Fibroblast of lung (primary cell): ENCODE data around the gene SDK1.

ENCODE experiments used
- EZH2 ChIP-seq: IDR thresholded peaks from 2 replicates; pipeline ENCODE4 v1.5.1; 2012; ENCODE audit warnings: low read length, control low read depth, mild to moderate bottlenecking; ENCODE audit errors: missing control alignments
- TF ChIP-seq, protein P1 (sequence below), 2 donors: IDR thresholded peaks in 1 of 2; conservative IDR thresholded peaks in 1 of 2; 1 replicate in 1 of 2; 2 replicates in 1 of 2; pipeline ENCODE4 v1.5.1; 2011 to 2012; ENCODE audit warnings: low read length in 2 of 2, control low read depth in 1 of 2, inconsistent platforms in 1 of 2, low read depth in 1 of 2, mild to moderate bottlenecking in 1 of 2

DNA sequence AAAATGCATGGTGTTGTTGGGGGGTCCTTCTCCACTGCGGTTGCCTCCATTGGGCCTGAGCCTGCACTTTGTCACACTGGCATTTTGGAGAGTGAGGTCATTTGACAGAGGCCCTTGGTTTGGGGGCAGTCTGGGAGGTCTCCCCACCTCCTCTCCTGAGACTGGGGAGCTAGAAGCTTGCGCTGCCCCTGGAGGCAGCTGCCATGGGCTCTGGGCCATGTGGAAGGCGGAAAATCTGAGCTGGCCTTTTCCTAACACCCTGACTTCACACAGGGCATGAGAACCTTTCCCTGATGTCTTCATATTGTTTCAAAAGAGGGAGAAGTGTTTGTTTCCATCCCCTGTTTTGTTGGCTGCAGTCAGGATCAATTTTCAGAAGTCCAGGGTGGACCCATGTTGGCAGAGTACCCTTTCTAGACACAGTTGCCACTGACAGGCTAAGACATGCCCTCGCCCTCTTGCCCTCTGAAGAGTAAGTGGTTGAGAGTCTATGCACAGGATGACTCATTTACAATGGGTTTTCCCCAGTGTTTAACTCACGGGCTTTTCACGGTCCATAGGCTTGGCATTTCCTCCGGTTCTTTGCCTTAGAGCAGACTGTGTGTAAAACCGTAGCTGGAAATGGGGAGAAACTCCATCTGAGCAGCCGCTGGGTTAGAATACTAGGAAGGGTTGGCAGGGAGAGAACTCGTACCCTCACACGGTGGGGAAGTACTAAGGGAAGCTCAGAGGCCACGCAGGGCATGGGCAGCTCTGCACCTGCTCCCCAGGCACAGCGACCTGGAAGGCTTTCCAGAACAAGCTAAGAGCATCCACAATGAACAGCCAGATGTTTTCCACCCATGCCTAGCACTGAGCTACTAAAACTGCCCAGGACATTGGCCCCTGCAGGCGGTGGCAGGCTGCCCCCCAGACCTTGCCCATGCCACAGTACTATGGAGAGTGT, 655.0 kb downstream of the SDK1 start:
- TF ChIP-seq, protein P1, sequence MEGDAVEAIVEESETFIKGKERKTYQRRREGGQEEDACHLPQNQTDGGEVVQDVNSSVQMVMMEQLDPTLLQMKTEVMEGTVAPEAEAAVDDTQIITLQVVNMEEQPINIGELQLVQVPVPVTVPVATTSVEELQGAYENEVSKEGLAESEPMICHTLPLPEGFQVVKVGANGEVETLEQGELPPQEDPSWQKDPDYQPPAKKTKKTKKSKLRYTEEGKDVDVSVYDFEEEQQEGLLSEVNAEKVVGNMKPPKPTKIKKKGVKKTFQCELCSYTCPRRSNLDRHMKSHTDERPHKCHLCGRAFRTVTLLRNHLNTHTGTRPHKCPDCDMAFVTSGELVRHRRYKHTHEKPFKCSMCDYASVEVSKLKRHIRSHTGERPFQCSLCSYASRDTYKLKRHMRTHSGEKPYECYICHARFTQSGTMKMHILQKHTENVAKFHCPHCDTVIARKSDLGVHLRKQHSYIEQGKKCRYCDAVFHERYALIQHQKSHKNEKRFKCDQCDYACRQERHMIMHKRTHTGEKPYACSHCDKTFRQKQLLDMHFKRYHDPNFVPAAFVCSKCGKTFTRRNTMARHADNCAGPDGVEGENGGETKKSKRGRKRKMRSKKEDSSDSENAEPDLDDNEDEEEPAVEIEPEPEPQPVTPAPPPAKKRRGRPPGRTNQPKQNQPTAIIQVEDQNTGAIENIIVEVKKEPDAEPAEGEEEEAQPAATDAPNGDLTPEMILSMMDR (conservative IDR thresholded peaks at IDR 0.05 in 1 of 2, IDR thresholded peaks at IDR 0.05 in 1 of 2; ENCODE audit: low read depth in 1 of 2, low read length in 2 of 2) = no peak
- no peak for TF ChIP-seq EZH2
